Panc1 (cell line): Measurements from ENCODE around the gene COL23A1. TPM values are rescaled to one million over a fixed set of nuclear protein-coding genes. Genes with fewer than 3 reads are reported as not detected.

ENCODE experiments used
- ATAC-seq: fragments of 200-7000 bp; cut with Tn5 transposase; 2 replicates; pipeline ENCODE4 v1.9.1; 2020; ENCODE audit warnings: mild to moderate bottlenecking, moderate library complexity
- BruUV-seq: library from RNA; stranded (reverse); fragments of 400-500 nt; replicated peaks from 2 replicates; lab custom pipeline; 2021; lab: Mats Ljungman, UMichigan
- CTCF ChIA-PET: fragments of 300-600 bp; sonication (Branson Sonifier 250); formaldehyde crosslinking; loops from one replicate; lab custom pipeline; 2022; ENCODE audit warnings: antibody characterized with exemption; lab: Charles Lee
- POLR2A ChIA-PET: fragments of 300-600 bp; sonication (Branson Sonifier 250); formaldehyde crosslinking; loops from one replicate; lab custom pipeline; 2022; ENCODE audit warnings: antibody characterized with exemption; lab: Charles Lee
- DNase-seq: peaks from one replicate; pipeline ENCODE4 v3.0.0-alpha.2; 2010; ENCODE audit warnings: low read depth, low spot score
- H3K27ac ChIP-seq: 2 replicates; pipeline ENCODE4 v1.5.1; 2011; ENCODE audit warnings: mild to moderate bottlenecking, low read length, inconsistent platforms
- H3K27me3 ChIP-seq: fragments of 200-500 bp; sonication (Bioruptor generic); 2 replicates; pipeline ENCODE4 v1.6.0; 2014; ENCODE audit warnings: low read length, inconsistent platforms; ENCODE audit not compliant: control insufficient read depth, insufficient read depth
- H3K36me3 ChIP-seq: fragments of 200-500 bp; sonication (Bioruptor generic); 2 replicates; pipeline ENCODE4 v1.5.1; 2014; ENCODE audit warnings: inconsistent platforms, mild to moderate bottlenecking, low read length, moderate library complexity; ENCODE audit not compliant: control insufficient read depth, insufficient read depth
- H3K4me1 ChIP-seq: 2 replicates; pipeline ENCODE4 v1.5.1; 2011; ENCODE audit warnings: inconsistent platforms, mild to moderate bottlenecking, low read length, moderate library complexity; ENCODE audit not compliant: control insufficient read depth, insufficient read depth
- H3K4me3 ChIP-seq, 2 experiments: 2 replicates each; pipeline ENCODE4 v1.5.1; 2011 to 2012; ENCODE audit warnings: low read depth in 2 of 2, low read length in 2 of 2, mild to moderate bottlenecking in 2 of 2, inconsistent platforms in 1 of 2, moderate library complexity in 1 of 2
- H3K9me3 ChIP-seq: fragments of 200-500 bp; sonication (Bioruptor generic); 2 replicates; pipeline ENCODE4 v1.5.1; 2014; ENCODE audit warnings: low read depth, mild to moderate bottlenecking, inconsistent platforms, low read length, moderate library complexity; ENCODE audit not compliant: control insufficient read depth, insufficient read depth
- POLR2AphosphoS5 ChIP-seq: IDR thresholded peaks from 2 replicates; pipeline ENCODE4 v1.6.1; 2012; ENCODE audit warnings: mild to moderate bottlenecking, low read depth, low read length, moderate library complexity
- REST ChIP-seq, 2 experiments: IDR thresholded peaks; 2 replicates each; pipeline ENCODE4 v1.6.1; 2011 to 2012; ENCODE audit warnings: low read depth in 2 of 2, control low read depth in 1 of 2, low read length in 1 of 2, mild to moderate bottlenecking in 1 of 2, moderate library complexity in 1 of 2; ENCODE audit not compliant: insufficient read depth in 1 of 2
- SIN3A ChIP-seq: IDR thresholded peaks from 2 replicates; pipeline ENCODE4 v1.6.1; 2012; ENCODE audit warnings: low read depth, mild to moderate bottlenecking, low read length, moderate library complexity, borderline replicate concordance; ENCODE audit not compliant: insufficient read depth
- TCF7L2 ChIP-seq: IDR thresholded peaks from 2 replicates; pipeline ENCODE4 v1.6.1; 2011; ENCODE audit warnings: mild to moderate bottlenecking, low read depth, low read length, inconsistent platforms
- in situ Hi-C: cut with HindIII; loops from 2 replicates; pipeline ENCODE4 v1.10.0; 2016; ENCODE audit warnings: low sequenced_read_pairs, low pct_unique_long_range_greater_than_20kb
- intact Hi-C: fragments of 100-400 bp; cut with micrococcal nuclease; formaldehyde crosslinking; loops from one replicate; pipeline ENCODE4 v1.10.0; 2022; ENCODE audit not compliant: unreplicated experiment
- total RNA-seq: library from RNA; stranded (reverse); gene quantifications from one replicate; pipeline ENCODE4 v1.2.1, GENCODE V29; 2021; ENCODE audit not compliant: unreplicated experiment
- TF ChIP-seq, protein P1 (sequence below): fragments of 450-650 bp; IDR thresholded peaks from 2 replicates; pipeline ENCODE4 v1.5.1; 2017; ENCODE audit warnings: mild to moderate bottlenecking

Gene COL23A1
- total RNA-seq, 1 experiment from 2014 or later, result 0.05 TPM

DNA sequence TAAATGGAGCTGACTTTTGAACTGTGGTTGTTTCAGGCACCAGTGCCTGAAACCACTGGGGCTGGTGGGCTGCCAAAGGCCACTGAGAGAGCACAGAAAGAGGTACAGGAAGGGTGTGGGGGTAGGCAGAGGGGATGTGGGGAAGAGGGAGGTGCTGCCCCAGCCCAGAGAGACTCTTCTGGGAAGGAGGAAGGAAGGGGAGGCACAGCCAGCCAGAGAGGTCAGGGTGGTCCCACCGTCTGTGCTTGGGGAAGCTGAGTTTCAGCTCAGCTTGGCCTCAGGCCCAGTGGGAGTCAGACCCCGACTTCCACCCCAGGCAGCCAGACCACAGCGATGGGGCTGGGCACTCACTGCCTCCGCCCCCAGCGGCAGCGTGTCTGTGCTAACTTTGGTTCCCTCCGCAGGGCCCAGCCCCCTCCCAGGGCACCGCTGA, 348.9 kb downstream of the COL23A1 start:
- Histone ChIP-seq H3K27ac (no peak overlapping the region), H3K9me3 (no peaks in the 10 kb centered on the region), H3K27me3 (no peaks in the 10 kb centered on the region), H3K4me3 (no peak overlapping the region), H3K36me3 (no peaks in the 10 kb centered on the region), H3K4me1 (no peaks in the 10 kb centered on the region)
- intact Hi-C loops (no loop called here), in situ Hi-C loops (no loop called here)
- ATAC-seq (no peak), DNase-seq (no peak)
- POLR2A ChIA-PET, result interaction anchor here (0.6 kb wide), 1 partner anchor 11 kb away, joined by 4 read pairs; no protein-coding TSS in a partner anchor
- BruUV-seq, result no TSS peak
- TF ChIP-seq SIN3A (no peak), POLR2AphosphoS5 (no peak), TCF7L2 (no peak), REST (IDR thresholded peaks at IDR 0.05; ENCODE audit: insufficient read depth in 1 of 2, low read depth in 2 of 2, low read length in 1 of 2) (no peak)
- TF ChIP-seq, protein P1, sequence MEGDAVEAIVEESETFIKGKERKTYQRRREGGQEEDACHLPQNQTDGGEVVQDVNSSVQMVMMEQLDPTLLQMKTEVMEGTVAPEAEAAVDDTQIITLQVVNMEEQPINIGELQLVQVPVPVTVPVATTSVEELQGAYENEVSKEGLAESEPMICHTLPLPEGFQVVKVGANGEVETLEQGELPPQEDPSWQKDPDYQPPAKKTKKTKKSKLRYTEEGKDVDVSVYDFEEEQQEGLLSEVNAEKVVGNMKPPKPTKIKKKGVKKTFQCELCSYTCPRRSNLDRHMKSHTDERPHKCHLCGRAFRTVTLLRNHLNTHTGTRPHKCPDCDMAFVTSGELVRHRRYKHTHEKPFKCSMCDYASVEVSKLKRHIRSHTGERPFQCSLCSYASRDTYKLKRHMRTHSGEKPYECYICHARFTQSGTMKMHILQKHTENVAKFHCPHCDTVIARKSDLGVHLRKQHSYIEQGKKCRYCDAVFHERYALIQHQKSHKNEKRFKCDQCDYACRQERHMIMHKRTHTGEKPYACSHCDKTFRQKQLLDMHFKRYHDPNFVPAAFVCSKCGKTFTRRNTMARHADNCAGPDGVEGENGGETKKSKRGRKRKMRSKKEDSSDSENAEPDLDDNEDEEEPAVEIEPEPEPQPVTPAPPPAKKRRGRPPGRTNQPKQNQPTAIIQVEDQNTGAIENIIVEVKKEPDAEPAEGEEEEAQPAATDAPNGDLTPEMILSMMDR, result no peak
- CTCF ChIA-PET, result no interaction called here

GRCh38 chr5:178240766-178241165, 349.4 kb downstream of the COL23A1 start:
- no peaks in the 10 kb centered on the region for H3K9me3 ChIP-seq
- TF ChIP-seq, protein P1, result no peak
- no peak for TF ChIP-seq TCF7L2
- no peak for TF ChIP-seq REST (IDR thresholded peaks at IDR 0.05; ENCODE audit: insufficient read depth in 1 of 2, low read depth in 2 of 2, low read length in 1 of 2)
- no peak for TF ChIP-seq POLR2AphosphoS5
- no peak for TF ChIP-seq SIN3A
- no peak overlapping the region for H3K27ac ChIP-seq
- no peak overlapping the region for H3K4me3 ChIP-seq
- DNase-seq (no peak), ATAC-seq (no peak)
- H3K27me3 ChIP-seq, result no peaks in the 10 kb centered on the region
- no peaks in the 10 kb centered on the region for H3K4me1 ChIP-seq
- H3K36me3 ChIP-seq, result no peaks in the 10 kb centered on the region
- ChIA-PET CTCF (no interaction called here), POLR2A (interaction anchor here (0.6 kb wide), 1 partner anchor 10 kb away, joined by 4 read pairs; no protein-coding TSS in a partner anchor)
- in situ Hi-C loops, result no loop called here
- intact Hi-C loops, result no loop called here
- no TSS peak for BruUV-seq
